ENCODE results near the gene SLC5A2.

SLC5A2 gene

GRCh38 chr16:31460582-31461002 is 22.3 kb upstream of the SLC5A2 start:
- peak; percentile 54 for DNase-seq

GRCh38 chr16:31461201-31461920 is 21.6 kb upstream of the SLC5A2 start:
- DNase-seq, result no peak

GRCh38 chr16:31461921-31462804 is 20.8 kb upstream of the SLC5A2 start:
- DNase-seq, result no peak

- no peak for DNase-seq
Measured at GRCh38 chr16:31464348-31464769, 18.6 kb upstream of the SLC5A2 start.

- no peak for DNase-seq
Measured at GRCh38 chr16:31464781-31465260, 18.1 kb upstream of the SLC5A2 start.

GRCh38 chr16:31465788-31466370 is 17.0 kb upstream of the SLC5A2 start:
- no peak for DNase-seq

GRCh38 chr16:31466381-31466841 is 16.5 kb upstream of the SLC5A2 start:
- no peak for DNase-seq

GRCh38 chr16:31467151-31467773 is 15.7 kb upstream of the SLC5A2 start:
- DNase-seq, result no peak

- DNase-seq, result no peak
Measured at GRCh38 chr16:31467858-31468257, 15.1 kb upstream of the SLC5A2 start.

- DNase-seq, result no peak
Measured at GRCh38 chr16:31470615-31471014, 12.3 kb upstream of the SLC5A2 start.

- DNase-seq, result no peak
Measured at GRCh38 chr16:31471241-31471874, 11.6 kb upstream of the SLC5A2 start.

GRCh38 chr16:31471875-31472708 is 10.8 kb upstream of the SLC5A2 start, which contains the start of gene TGFB1I1:
TSS of gene TGFB1I1 (plus strand) at chr16:31472152. CDS start at chr16:31472189, 37 bp downstream.
- DNase-seq, result peak; percentile 51

GRCh38 chr16:31472709-31473203 is 10.2 kb upstream of the SLC5A2 start:
- peak; percentile 87 for DNase-seq

- DNase-seq, result no peak
Measured at GRCh38 chr16:31473264-31473984, 9.5 kb upstream of the SLC5A2 start.

- no peak for DNase-seq
Measured at GRCh38 chr16:31474173-31474714, 8.7 kb upstream of the SLC5A2 start.

- no peak for DNase-seq
Measured at GRCh38 chr16:31474773-31475738, 7.9 kb upstream of the SLC5A2 start.

GRCh38 chr16:31475946-31476302 is 7.0 kb upstream of the SLC5A2 start:
- DNase-seq, result no peak

GRCh38 chr16:31476303-31477219 is 6.4 kb upstream of the SLC5A2 start:
- DNase-seq, result no peak
